ENCODE results near the gene PRKN.

The PRKN gene

DNA sequence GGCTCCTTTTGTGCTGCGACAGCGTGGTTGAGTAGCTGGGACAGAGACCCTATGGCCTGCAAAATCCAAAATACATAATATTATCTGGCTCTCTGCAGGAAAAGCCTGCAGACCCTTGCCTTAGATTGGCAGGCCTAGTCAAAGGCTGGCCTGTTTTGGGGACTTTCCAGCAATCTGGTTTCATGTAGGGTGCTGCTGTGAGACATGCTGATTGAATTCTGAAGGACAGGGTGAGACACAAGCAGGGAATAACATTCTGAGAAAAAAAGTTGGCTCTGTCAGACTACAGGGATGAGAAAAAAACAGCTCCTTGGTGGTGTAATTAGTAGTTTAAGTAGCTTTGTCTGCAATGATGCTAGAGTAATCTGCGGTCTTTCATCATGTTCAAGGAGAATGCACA is 1051.0 kb downstream of the PRKN start:
- no peak for DNase-seq

DNA sequence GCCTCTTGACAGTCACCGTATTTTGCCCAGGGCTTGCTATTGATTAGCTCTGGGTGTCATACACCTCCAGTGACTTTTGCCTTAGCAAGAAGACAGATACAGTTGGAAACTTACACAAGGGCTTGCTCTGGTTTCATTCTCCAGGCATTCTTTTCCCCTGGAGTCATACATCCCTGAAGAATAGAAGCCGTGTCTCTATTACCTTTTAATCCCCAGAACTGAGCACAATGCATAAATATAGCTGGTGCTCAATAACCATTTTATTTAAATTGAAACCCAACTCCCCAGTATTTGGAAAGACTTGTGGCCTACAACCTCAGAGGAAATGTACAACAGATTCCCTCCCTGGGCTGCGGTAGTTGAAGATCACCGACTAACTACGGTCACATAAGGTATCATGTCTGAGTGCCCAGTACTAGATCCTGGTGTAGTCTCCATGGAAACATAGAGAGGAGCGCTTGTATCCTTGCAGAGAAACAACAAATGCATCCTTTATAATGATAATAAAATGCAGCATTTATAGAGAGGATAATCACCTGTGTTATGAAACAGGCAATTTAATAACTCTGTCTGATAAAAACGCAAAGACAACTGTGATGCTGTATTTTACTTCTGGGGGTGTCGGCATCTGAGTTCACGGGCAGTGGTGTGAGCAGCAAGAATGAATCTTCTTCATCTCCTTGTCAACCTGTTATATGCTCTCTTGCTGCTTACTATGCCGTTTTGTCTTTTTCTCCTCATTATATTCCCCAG is 1052.5 kb downstream of the PRKN start:
- DNase-seq, result no peak

DNA sequence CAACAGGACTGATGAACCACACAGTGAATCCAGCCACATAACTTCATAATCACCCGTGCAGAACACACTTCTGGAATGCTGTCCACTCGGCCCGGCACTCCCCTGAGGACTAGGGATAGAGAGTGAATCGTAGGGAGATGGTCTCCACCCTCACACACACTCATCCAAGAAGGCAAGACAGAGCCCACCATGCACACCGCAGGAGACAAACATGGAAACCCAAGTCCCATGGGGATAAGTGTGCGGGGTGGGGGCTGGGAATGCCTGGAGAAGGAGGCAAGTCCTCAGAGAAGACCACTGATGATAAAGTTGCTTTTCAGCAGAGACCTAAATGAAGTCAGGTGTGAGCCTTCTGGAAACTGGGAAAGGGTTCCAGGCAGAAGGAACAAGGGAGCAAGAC is 1054.5 kb downstream of the PRKN start:
- no peak for DNase-seq

DNA sequence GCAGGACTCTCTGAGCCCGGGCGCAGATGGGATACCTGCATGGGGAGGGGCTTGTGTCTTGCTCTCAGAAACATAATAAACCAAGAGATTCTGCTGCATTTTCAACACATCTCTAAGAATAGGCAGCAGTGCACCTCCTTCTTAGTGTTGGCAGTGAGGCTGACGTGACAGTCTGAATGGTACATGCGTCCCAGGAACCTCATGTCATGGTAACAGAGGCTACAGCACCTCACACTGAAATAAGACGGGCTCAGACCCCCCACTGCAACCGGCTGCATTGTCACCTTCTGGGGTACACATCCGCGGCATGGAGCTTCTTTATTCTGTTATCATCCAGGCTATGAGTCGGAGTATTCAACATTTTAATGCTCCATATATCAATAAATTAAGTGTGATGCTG is 1056.4 kb downstream of the PRKN start:
- DNase-seq, result no peak

DNA sequence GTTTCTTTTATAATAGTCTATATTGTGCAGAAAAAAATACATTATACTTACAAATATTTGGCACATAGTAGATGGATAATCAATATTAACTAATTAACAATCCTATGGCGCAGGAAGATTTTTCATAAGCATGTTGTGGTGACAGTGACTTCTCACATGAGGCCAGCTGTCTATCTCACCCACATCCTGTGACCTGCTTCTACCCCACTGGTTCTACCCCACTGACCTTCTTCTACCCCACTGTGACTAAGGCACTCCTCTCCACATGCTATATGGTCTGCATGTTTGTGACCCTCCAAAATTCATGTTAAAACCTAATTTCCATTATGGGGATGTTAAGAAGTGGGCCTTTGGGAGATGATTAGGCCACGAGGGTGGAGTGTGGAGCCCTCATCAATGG is 1058.9 kb downstream of the PRKN start:
- no peak for DNase-seq

DNA sequence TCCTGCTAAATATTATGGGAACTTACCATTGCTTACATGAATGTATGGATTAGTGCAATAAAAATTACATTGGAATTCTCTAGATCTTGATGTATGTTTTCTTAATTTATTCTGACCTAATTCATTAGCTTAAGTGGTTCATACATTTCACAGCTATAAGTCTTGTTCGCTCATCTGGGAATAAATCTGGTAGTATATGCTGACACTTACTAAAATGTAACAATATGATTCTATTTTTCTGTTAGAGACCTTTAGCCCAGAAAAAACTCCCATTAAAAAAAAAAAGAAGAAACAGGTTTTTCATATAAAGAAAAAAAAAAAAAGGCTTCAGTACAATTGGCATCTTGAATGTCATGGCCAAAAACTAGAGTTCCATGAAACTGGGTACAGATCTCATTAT is 1059.6 kb downstream of the PRKN start:
- no peak for DNase-seq

DNA sequence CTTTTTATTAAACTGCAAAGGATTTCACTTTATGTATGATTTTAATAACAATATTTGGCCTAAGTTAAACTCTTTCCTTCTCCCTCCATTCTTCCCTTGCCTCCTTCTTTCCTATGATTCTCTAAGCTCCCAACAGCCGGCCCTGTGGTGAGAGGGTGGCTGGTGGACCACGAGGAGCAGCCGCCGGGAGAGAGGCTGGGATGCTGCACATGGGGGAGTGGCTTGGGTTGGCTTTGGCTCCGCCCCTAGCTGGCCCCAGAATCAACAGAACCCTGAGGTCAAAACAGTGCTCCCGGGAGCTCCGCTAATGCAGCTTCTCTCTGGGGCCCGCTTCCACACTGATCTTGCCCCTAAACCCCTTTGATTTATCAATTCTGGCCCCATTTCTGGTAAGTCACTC is 1063.9 kb downstream of the PRKN start:
- DNase-seq, result no peak

DNA sequence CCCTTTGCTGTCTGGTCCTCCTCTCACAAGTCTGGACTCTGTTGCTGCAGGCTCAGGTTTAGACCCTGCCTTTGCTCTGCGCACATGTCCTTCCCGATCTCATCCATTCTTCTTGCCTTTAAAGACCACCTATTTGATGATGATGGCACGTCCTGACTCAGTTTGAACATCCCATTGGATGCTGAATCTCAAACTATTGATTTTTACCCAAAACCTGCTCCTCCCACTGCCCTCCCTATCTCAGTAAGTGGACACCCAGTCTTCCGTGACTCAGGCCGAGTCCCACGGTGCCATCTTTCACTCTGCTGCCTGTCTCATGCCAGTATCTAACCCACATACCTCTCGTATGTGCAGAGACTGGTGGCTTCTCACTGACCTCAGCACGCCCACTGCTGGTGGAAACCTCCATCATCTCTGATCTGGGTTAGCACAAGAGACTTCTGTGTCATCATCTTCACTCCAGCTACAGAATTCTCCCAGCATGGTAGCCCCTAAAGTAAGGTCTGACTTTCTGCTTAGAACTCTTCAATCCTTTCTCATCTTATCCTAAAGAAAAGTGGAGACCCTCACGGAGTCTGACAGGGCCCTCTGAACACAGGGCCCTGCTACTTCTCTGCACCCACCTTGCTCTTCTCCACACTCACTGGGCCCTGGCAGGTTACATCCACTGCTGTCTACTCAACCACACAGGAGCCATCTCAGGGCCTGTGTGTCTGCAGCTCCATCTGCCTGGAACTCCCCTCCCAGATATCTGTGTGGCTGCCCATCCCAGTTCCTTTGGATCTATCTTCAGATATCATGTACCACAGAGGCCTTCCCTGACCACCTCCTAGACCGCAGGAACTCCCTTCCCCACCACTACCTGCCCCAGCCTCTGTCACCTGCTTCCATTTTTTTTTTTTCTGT is 1066.6 kb downstream of the PRKN start:
- DNase-seq, result no peak

DNA sequence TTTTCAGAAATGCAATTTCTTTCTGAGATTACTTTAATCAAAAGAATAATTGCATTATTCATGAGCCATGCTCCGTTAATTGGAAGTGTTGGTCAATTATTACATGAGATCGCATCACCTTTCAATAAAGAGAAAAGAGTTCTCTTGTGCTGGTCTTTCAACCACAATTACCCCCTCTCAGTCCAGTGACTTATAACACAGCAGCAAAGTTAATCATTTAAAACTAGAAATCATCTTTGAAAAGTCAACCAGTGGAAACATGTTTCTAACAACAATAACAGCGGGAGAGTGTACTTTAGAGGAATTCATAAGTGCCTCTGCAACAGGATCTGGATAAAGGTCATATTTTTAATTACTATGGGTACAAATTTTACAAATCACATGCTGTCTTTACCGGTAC is 1069.4 kb downstream of the PRKN start:
- no peak for DNase-seq

DNA sequence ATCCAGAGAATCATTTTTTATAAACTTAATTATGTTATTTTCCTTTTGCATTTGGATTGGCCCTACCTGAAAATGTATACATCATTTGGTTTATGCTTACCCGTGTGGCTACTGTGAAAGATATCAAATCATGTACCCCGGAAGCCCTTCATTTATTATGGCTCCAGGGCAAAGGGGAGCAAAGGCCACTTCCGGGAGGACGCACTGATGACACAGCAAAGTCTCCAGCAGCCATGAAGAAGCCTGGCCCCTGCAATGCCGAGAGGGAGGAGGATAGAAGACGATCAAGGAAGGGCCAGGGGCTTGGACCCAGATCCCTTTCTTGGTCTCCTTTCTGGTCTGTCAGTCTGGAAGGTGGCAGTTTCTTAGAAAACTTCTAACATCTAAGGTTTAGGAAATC is 1073.4 kb downstream of the PRKN start:
- no peak for DNase-seq

DNA sequence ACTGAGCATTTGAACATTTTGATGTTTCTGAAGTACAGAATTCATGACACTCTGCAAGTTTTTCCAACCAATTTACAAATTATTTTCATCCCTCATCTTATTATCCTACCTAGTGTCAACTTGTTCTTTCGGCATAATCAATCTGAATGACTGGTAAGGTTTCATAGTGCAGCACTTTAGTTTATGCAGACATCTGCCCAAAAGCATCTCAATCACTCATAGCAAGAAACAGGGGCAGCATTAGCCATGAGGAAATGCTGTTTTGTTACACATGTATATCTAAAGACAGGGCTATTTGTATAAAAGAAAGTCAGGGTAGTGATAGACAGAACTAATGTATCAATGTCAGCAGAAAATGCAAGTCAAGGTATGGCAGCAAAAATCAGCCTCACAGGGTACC is 1075.6 kb downstream of the PRKN start:
- no peak for DNase-seq

DNA sequence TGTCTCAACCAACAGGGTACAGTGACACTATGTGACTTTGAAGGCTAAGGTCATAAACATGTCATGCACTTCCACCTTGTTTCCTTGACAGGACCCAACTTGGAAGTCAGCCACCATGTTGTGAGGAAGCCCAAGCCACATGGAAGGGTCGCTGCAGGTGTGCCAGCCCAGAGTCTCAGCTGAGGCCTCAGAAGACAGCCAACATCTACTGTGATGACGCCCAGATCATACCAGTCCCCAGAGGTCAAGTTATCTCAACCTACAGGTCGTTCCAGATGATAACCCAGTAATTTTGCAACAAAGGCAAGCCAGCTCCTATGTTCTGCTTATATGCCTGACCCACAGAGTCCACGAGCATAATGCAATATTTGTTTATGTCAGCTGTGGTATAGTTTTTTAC is 1077.7 kb downstream of the PRKN start:
- no peak for DNase-seq

DNA sequence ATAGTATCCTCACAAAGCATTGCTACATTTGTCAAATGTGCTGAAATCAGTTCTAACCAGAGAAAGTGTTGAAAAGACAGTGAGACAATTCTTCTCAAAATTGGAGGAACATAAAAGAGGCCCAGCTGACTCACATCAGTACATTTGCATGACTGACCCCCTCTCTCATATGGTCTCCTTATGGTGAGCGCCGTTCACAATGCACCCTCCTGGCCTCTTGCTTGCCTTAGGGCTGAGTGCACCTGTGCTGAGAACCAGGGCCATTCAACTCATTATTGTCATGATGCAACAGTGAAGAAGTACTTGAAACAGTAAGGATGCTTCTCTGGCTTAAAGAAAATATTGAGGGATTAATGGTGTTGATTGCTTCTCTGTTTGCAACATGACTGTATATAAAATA is 1078.5 kb downstream of the PRKN start:
- DNase-seq, result no peak

DNA sequence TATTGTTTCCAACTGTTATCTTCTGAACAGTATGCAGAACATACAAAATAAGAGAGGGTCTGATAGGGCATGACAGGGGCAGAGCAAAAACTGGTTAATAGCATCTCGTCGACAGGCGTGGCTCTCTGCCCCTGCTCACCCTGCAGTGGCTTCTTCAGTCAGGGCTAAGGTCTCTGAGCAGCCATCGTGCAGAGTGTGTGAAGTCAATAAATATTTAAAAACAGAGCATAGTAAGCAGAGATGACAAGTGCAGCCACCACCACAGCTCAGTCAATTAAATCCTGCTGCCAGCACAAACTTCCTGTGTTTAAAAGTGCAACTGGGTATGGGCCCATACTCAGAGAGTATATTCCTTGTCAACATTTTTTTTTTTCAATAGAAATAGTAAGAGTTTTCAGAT is 1080.3 kb downstream of the PRKN start:
- no peak for DNase-seq

DNA sequence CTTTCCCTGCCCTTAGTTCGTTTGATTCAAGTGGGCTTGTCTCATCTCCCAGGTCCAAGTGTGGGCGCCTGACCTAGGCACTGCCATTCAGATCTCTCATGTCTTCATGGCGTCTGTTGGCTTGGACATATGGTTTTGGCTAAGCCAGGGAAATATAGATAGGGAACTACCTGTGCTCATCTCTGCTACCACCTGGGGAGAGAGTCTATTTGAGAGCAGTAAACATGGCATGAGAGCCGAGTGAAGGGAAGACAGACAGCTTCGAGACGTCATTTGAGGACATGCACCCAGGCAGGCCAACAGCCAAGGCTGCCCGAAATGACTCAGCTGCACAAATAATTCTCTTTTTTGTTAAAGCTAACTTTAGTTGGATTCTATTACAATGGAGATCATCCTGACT is 1083.0 kb downstream of the PRKN start:
- no peak for DNase-seq

DNA sequence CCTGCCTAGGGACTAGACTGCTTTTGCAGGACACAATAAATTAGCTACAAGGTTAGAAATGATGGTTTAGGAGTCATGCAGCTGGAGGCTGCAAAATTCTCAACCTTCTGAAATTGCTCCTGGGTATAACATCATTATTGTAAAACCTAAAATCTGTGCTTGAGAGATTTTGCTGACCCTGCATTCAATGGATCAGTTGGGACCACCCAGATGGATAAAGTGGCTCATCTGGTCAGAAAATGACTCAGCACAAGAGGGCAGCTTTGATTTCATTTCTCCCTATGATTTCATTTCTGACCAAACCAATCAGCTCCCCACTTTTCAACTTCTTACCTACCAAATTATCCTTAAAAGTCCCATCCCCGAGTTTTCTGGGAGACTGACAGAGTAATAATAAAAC is 1086.4 kb downstream of the PRKN start:
- no peak for DNase-seq

DNA sequence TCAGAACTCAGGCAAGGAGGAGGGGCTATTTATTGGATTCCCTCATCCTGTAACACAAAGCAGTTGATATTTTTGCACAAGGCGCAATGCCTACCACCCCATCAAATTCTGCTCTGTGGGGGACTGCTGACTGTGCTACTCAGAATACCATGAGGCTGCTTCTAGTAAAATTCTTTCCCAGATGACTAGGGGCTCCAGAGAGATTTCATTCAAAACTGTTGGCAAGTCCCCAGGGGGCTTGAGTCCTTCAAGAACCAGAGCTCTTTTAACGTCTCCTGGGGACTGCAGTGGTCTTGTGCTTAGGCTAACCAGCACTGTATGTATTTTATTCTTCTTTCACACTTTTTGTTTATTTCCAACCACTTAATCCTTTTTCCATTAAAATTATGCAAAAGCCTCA is 1087.8 kb downstream of the PRKN start:
- no peak for DNase-seq

DNA sequence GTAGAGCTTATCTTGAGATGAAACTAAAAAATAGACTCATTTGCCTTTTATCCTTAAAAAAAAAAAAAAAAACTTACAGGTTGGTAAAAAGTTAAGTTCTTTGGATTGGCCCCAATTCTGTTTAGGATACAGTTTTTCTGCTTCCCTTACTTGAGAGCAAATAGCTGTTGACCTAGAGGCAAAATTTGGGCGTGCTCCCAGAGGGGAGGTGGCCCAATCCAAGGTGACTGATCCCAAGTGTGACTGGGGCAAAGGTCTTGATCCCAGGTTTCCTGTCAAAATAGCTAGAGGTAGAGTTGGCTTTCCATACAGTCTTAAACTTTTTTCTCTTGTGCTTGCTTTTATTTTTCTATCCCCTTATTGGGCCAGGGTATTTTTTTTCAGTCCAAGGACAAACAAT is 1089.9 kb downstream of the PRKN start:
- DNase-seq, result no peak

DNA sequence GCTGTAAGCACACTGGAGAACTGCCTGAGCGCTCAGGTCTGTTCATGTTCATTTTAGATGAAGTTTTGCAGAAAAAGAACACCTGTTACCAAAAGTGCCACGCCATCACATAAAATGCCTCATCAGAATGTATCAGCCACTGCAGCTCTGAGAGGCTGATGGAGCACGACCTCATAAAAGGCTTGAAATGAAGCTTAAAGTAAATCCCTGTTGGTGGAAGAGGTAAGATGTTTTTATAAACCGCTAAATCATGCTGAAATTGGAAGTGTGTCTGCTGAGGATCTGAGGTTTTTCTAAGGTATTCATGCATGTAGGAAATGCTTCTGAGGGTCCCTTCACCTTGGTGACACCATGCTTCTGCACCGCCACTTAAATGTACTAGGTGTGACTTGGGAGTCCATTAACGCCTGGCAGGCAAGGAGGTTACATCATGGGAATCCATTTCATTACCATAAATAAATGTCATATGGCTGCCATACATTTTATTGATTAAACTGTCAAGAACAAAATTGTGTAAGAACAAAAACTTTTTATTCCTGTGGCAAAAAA is 1090.6 kb downstream of the PRKN start:
- DNase-seq, result no peak

DNA sequence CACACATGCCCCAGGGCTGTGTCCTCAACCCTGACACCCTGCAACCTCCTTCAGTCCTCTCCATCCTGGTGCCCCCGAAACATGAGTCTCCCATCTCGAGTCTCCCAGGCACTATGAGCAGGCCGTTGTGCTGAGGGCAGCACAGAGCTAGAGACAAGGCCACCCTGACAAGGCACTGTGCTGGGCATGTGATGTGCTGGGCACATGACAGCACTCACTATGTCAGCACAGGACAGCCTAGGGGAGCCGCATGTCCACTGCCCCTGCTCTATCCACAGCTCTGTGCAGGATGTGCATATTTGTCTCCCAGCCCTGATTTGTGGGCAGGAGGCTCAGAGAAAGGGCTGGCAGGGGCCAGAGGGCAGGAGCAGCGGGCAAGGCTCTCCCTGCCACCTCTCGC is 1091.6 kb downstream of the PRKN start:
- DNase-seq, result no peak

DNA sequence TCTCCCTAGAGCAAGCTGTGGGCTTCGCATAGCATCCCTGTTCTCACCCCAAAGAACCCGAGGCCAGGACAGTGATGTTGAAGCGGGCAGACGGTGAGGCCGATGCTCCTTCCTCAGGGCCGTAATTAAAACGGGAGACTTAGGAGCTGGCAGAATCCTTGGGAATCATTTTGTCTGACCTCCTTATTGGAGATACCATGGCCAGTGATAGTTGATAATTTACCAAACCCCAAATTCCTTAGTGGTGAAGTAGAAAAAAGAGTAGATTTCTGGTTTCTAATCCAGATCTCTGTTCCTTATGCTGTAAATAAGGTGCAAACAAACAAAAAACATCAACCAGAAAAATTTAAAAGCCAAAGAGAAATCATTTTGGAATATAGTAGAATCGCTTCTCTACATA is 1092.7 kb downstream of the PRKN start:
- no peak for DNase-seq

DNA sequence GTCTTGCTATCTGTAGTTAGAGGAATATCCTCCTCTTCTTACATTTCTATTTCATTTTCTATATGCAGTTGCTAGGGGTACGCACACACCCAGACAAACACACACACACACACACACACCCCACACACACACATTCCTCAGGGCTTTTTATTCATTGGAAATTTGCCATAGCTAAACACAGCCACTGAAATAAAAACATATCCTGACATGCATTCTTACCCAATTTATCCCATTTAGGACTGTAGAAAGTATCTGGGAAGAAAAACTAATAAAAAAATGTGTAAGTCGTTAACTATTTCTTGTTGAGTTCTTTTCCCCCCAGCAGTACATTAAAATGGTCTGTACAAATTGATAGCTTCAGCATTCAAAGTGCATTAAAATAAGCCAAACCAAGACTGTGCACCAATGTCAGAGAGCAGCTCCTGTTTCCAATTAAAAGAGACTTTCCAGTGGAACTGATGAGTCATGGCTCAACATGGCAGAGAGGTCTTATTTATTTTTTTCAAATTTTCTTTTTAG is 1095.8 kb downstream of the PRKN start:
- DNase-seq, result no peak

DNA sequence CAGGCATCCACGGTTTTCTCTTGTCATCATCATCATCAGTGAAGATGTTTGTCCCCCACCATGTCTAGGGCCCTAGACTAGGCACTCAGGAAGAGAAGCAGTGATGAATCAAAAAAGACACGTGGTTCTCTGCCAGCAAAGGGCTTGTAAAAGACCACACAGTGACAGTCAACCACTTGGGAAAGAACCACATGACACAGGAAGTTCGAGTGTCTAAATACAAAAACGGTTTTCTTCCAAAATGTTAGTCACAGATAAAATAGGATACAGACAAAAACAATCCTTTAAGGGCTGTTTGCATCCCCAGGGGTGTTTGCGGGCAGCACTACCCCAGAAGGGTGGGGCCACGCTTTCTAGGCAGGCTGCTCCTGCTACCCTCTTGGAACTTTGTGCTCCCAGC is 1096.9 kb downstream of the PRKN start:
- DNase-seq, result no peak

DNA sequence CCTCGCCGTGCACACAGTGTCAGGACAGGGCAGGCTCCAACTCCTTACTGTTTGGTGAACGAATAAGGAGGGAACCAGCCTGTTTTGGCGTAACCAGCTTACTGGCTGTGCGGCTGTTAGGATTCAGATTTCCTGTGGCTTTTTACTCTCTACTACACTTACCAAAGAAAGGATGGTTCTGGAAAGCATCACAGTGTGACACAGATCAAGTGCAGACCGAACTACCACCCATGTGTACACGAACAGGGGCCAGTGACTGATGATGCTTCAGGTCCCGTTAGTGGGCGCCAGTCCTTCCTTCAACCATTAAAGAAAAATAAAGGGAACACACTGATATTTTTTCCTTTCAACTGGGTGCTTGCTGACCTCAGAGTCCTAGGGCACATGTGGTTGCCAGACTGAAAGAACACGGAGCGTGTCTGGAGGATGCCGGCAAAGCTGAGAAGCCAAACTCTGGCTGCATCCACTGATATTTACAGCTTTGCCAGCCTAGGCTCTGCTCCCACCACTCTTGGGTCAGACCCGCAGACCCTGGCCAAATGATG is 1101.4 kb downstream of the PRKN start:
- no peak for DNase-seq
